Neuronal stem cell (in vitro differentiated cells): ENCODE measurements around the gene CEP55.
A peak's percentile ranks its signal among the peaks of the same experiment; 100 is the strongest.

Experiments used
- DNase-seq: peaks from one replicate; pipeline ENCODE4 v3.0.0-alpha.2; 2013; ENCODE audit warnings: low spot score
- H2AFZ ChIP-seq: one replicate; pipeline ENCODE4 v1.6.1; 2013; ENCODE audit warnings: mild to moderate bottlenecking, low read length, inconsistent platforms
- H2AK5ac ChIP-seq: 2 replicates; pipeline ENCODE4 v1.6.1; 2013; ENCODE audit warnings: low read depth, mild to moderate bottlenecking, inconsistent platforms, low read length, moderate library complexity, mixed read lengths
- H2BK120ac ChIP-seq: 2 replicates; pipeline ENCODE4 v1.6.1; 2013; ENCODE audit warnings: low read depth, mild to moderate bottlenecking, inconsistent platforms, low read length, moderate library complexity, mixed read lengths
- H2BK12ac ChIP-seq: one replicate; pipeline ENCODE4 v1.6.1; 2013; ENCODE audit warnings: low read length, inconsistent platforms
- H2BK15ac ChIP-seq: 2 replicates; pipeline ENCODE4 v1.6.1; 2013; ENCODE audit warnings: mild to moderate bottlenecking, low read length, inconsistent platforms, mixed read lengths
- H2BK5ac ChIP-seq: one replicate; pipeline ENCODE4 v1.6.1; 2013; ENCODE audit warnings: inconsistent platforms, mild to moderate bottlenecking, low read length, moderate library complexity
- H3K14ac ChIP-seq: one replicate; pipeline ENCODE4 v1.6.1; 2013; ENCODE audit warnings: low read length, inconsistent platforms
- H3K18ac ChIP-seq: 2 replicates; pipeline ENCODE4 v1.6.1; 2013; ENCODE audit warnings: low read length, inconsistent platforms
- H3K23ac ChIP-seq: 2 replicates; pipeline ENCODE4 v1.6.1; 2013; ENCODE audit warnings: low read depth, mild to moderate bottlenecking, mixed read lengths, low read length, inconsistent platforms; ENCODE audit not compliant: poor library complexity
- H3K27ac ChIP-seq: replicated peaks from 3 replicates; pipeline ENCODE4 v1.5.1; 2013; ENCODE audit warnings: low read length, inconsistent platforms
- H3K27me3 ChIP-seq, 3 experiments: 2 replicates each; pipeline ENCODE4 v1.6.1; 2013; ENCODE audit warnings: low read length in 3 of 3, mild to moderate bottlenecking in 2 of 3, inconsistent platforms in 1 of 3, low read depth in 1 of 3, mixed read lengths in 1 of 3, moderate library complexity in 1 of 3; ENCODE audit not compliant: control insufficient read depth in 3 of 3, insufficient read depth in 3 of 3
- H3K36me3 ChIP-seq, 2 donors: replicated peaks in 1 of 2; 2 replicates each; pipeline ENCODE4 v1.6.1; 2013; ENCODE audit warnings: low read length in 2 of 2; ENCODE audit not compliant: control insufficient read depth in 2 of 2, insufficient read depth in 2 of 2
- H3K4ac ChIP-seq: 2 replicates; pipeline ENCODE4 v1.6.1; 2013; ENCODE audit warnings: inconsistent platforms, mild to moderate bottlenecking, low read length, moderate library complexity
- H3K4me1 ChIP-seq, 2 donors: 1 replicate in 1 of 2; 2 replicates in 1 of 2; pipeline ENCODE4 v1.6.1; 2013; ENCODE audit warnings: low read length in 2 of 2, low read depth in 1 of 2; ENCODE audit not compliant: control insufficient read depth in 2 of 2, insufficient read depth in 1 of 2
- H3K4me2 ChIP-seq: one replicate; pipeline ENCODE4 v1.6.1; 2013; ENCODE audit warnings: mild to moderate bottlenecking, low read length, inconsistent platforms; ENCODE audit not compliant: insufficient read depth, poor library complexity, severe bottlenecking
- H3K4me3 ChIP-seq, 2 donors: 2 replicates each; pipeline ENCODE4 v1.5.1; 2013; ENCODE audit warnings: low read length in 2 of 2, mild to moderate bottlenecking in 2 of 2, inconsistent platforms in 1 of 2, moderate library complexity in 1 of 2
- H3K79me1 ChIP-seq: one replicate; pipeline ENCODE4 v1.6.1; 2013; ENCODE audit warnings: low read depth, mild to moderate bottlenecking, inconsistent platforms, low read length, moderate library complexity
- H3K9ac ChIP-seq: one replicate; pipeline ENCODE4 v1.6.1; 2013; ENCODE audit warnings: mild to moderate bottlenecking, low read depth, low read length, inconsistent platforms; ENCODE audit not compliant: poor library complexity
- H3K9me3 ChIP-seq, 2 donors: replicated peaks in 1 of 2; 2 replicates each; pipeline versions ENCODE3 to v1.6.1; 2013; ENCODE audit warnings: low read length in 2 of 2, mild to moderate bottlenecking in 2 of 2, inconsistent platforms in 1 of 2, low read depth in 1 of 2, mixed read lengths in 1 of 2, moderate library complexity in 1 of 2; ENCODE audit not compliant: control insufficient read depth in 2 of 2, insufficient read depth in 1 of 2
- H4K8ac ChIP-seq: one replicate; pipeline ENCODE4 v1.6.1; 2013; ENCODE audit warnings: low read depth, mild to moderate bottlenecking, inconsistent platforms, low read length, moderate library complexity
- H4K91ac ChIP-seq: one replicate; pipeline ENCODE4 v1.6.1; 2013; ENCODE audit warnings: low read length, low read depth, mild to moderate bottlenecking, inconsistent platforms; ENCODE audit not compliant: poor library complexity
- WGBS, 2 donors: extraction: QIAGEN DNeasy Blood & Tissue Kit; methylation state at CpG; one replicate each; pipeline ENCODE4 v1.1.7; 2013; ENCODE audit warnings: missing lambda C conversion rate in 2 of 2, mixed read lengths in 1 of 2; ENCODE audit not compliant: insufficient read length in 2 of 2, insufficient replicate concordance in 1 of 2; ENCODE audit errors: extremely low coverage in 2 of 2; 5-methylcytosine and 5-hydroxymethylcytosine counted together

The CEP55 gene

DNA sequence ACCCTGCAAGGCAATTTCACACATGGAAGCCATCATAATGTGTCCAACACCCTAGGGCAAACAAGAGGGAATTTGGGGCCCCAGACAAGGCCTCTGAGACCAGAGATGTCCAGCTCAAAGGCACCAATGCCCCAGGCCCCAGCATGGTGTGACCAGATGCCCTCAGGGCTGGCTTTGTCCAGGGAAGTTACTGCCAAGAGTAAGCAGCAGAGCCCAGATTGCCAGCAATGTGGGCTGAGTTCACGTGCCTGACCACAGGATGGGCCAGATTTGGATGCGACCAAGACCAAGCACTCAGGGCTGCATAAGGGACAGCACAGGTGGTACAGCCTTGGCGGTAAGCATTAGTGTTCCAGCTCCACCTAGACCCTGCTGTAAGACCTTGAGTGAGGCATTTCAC lies 27.0 kb upstream of the CEP55 start:
- no peak overlapping the region for H2BK12ac ChIP-seq
- H4K8ac ChIP-seq = peak overlapping the region; percentile 90
- H4K91ac ChIP-seq = peak overlapping the region; percentile 96
- peaks cover 4 to 10% of the 10 kb centered on the region in 2 donors for H3K4me1 ChIP-seq
- H2BK5ac ChIP-seq = no peak overlapping the region
- H3K36me3 ChIP-seq = no peaks in the 10 kb centered on the region
- H3K9ac ChIP-seq = no peak overlapping the region
- H3K27me3 ChIP-seq = no peaks in the 10 kb centered on the region
- H2AFZ ChIP-seq = no peak overlapping the region
- peak overlapping the region; percentile 59 for H2AK5ac ChIP-seq
- peak overlapping the region; percentile 1 for H3K18ac ChIP-seq
- H3K4me3 ChIP-seq = no peak overlapping the region
- no peak overlapping the region for H3K4me2 ChIP-seq
- no peak overlapping the region for H3K23ac ChIP-seq
- H3K4ac ChIP-seq = no peak overlapping the region
- H3K14ac ChIP-seq = no peak overlapping the region
- no peak for DNase-seq
- peaks cover 0 to 4% of the 10 kb centered on the region in 2 donors for H3K9me3 ChIP-seq
- no peaks in the 10 kb centered on the region for H3K79me1 ChIP-seq
- H2BK120ac ChIP-seq = no peak overlapping the region
- no peak overlapping the region for H2BK15ac ChIP-seq
- no peak overlapping the region for H3K27ac ChIP-seq
- WGBS, 2 donors = no CpG with 5 or more reads among the region's 3 CpGs

GRCh38 chr10:93471110-93471651 lies 25.2 kb upstream of the CEP55 start:
- H2AFZ ChIP-seq = no peak overlapping the region
- peak overlapping the region; percentile 39 for H3K27ac ChIP-seq
- H4K8ac ChIP-seq = no peak overlapping the region
- no peaks in the 10 kb centered on the region for H3K27me3 ChIP-seq
- H2BK120ac ChIP-seq = no peak overlapping the region
- H3K79me1 ChIP-seq = no peaks in the 10 kb centered on the region
- DNase-seq = no peak
- no peak overlapping the region for H3K4me2 ChIP-seq
- H2BK5ac ChIP-seq = no peak overlapping the region
- H3K9me3 ChIP-seq = peaks cover 0 to 4% of the 10 kb centered on the region in 2 donors
- no peak overlapping the region for H2AK5ac ChIP-seq
- H2BK12ac ChIP-seq = no peak overlapping the region
- H3K4ac ChIP-seq = no peak overlapping the region
- no peak overlapping the region for H3K9ac ChIP-seq
- H3K4me1 ChIP-seq = peaks cover 4 to 9% of the 10 kb centered on the region in 2 donors
- no peak overlapping the region for H3K18ac ChIP-seq
- H3K4me3 ChIP-seq = no peak overlapping the region
- H3K14ac ChIP-seq = no peak overlapping the region
- no peak overlapping the region for H4K91ac ChIP-seq
- WGBS, 2 donors = no CpG with 5 or more reads among the region's 5 CpGs
- H3K36me3 ChIP-seq = no peaks in the 10 kb centered on the region
- H2BK15ac ChIP-seq = no peak overlapping the region
- H3K23ac ChIP-seq = no peak overlapping the region

- Histone ChIP-seq H2BK12ac (no peak overlapping the region), H3K23ac (no peak overlapping the region), H3K4me3 (no peak overlapping the region), H3K27ac (no peak overlapping the region), H3K18ac (no peak overlapping the region), H2BK15ac (no peak overlapping the region), H3K79me1 (no peaks in the 10 kb centered on the region), H4K8ac (no peak overlapping the region), H3K4me1 (peaks cover 4 to 6% of the 10 kb centered on the region in 2 donors), H3K4me2 (no peak overlapping the region), H3K14ac (no peak overlapping the region), H3K9ac (no peak overlapping the region), H2AK5ac (no peak overlapping the region), H2BK120ac (no peak overlapping the region), H3K9me3 (peaks cover 0 to 4% of the 10 kb centered on the region in 2 donors), H2BK5ac (no peak overlapping the region), H4K91ac (no peak overlapping the region), H3K27me3 (no peaks in the 10 kb centered on the region), H2AFZ (no peak overlapping the region), H3K4ac (no peak overlapping the region), H3K36me3 (no peaks in the 10 kb centered on the region)
- no CpG with 5 or more reads among the region's 2 CpGs for WGBS, 2 donors
- DNase-seq = no peak
Observed at GRCh38 chr10:93473161-93473560, 23.3 kb upstream of the CEP55 start.

DNA sequence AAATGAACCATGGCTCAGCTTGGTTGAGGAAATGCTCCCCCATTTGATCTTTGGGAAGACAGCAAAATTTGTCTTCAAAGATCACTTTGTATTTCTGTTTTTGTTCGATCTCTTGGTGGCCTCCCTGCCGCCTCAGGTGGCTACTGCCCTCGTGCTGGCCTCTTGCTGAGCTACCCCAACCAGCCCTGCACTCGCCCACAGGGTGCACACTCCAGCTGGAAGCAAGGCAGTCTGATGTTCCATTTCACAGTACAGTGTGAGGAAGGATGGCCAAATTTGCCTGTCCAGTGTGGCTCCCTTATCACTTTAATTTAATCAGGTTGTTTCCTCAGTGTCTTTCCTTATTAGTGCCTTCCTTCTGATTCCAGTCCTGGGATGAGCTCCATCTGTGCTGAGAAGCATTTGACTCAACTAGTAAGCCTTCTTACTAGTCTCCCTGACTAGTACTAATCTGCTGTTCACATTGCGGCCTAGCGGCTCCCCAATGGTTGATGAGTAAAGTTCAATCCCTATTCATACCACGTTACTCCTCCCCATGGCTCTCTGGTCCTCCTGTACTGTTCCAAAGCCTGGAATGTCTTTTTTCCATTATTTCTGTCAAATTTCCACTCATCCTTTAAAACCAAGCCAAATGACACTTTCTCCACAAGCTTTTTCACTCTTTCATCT lies 22.5 kb upstream of the CEP55 start:
- H2BK15ac ChIP-seq = no peak overlapping the region
- no peaks in the 10 kb centered on the region for H3K36me3 ChIP-seq
- H3K9ac ChIP-seq = no peak overlapping the region
- H3K14ac ChIP-seq = no peak overlapping the region
- no peak overlapping the region for H2BK12ac ChIP-seq
- H3K79me1 ChIP-seq = no peaks in the 10 kb centered on the region
- H4K8ac ChIP-seq = no peak overlapping the region
- H3K4ac ChIP-seq = no peak overlapping the region
- H2AFZ ChIP-seq = no peak overlapping the region
- H3K23ac ChIP-seq = no peak overlapping the region
- peaks cover 4% of the 10 kb centered on the region in 2 donors for H3K4me1 ChIP-seq
- H3K4me3 ChIP-seq = no peak overlapping the region
- no CpG with 5 or more reads among the region's 7 CpGs for WGBS, 2 donors
- H3K9me3 ChIP-seq = peaks cover 0 to 4% of the 10 kb centered on the region in 2 donors
- no peaks in the 10 kb centered on the region for H3K27me3 ChIP-seq
- no peak overlapping the region for H2BK5ac ChIP-seq
- DNase-seq = no peak
- H4K91ac ChIP-seq = no peak overlapping the region
- no peak overlapping the region for H3K4me2 ChIP-seq
- no peak overlapping the region for H3K18ac ChIP-seq
- no peak overlapping the region for H2BK120ac ChIP-seq
- no peak overlapping the region for H2AK5ac ChIP-seq
- no peak overlapping the region for H3K27ac ChIP-seq
